ENCODE results near the gene ZNG1A.
"Not testable (repeated sequence)": the region's sequence is repeated elsewhere in the genome, so short reads cannot be mapped to it uniquely, and the experiment has no call there.

ZNG1A gene

DNA sequence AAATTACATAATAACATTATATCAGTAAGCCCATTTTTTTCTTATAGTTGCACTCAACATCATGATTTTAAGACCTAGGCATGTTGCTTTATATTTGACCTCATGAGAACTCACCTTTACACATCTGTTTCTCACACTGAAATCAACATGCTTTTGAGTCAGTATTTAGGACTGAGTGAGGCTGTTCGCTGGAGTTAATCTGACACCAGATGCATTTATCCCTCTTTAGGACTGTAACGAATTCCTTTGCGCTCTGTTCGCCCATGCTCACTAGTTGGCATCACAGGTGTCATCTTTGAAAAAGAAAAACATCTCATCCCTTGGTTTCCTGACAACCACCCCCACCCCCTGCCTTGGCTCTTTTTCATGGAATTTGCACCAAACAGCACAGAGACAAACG lies 84.9 kb downstream of the ZNG1A start:
- not testable (repeated sequence) for DNase-seq

DNA sequence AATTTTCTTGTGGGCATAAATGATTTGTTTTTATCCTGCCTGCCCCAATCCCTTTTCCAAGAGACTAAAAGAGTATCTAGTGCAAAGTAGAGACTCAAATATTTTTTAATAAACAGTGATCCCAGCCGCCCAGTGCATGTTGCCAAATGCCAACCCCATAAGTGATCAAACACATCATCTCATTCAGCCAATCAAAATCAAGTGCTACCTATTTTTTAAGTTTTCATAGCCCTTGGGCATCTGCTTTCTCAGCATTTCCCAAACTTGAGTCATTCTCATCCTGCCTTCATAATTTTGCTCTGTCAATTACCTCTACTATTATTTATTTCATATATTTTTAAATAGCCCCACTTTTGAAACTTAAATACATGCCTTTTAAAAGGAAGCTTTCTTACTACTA lies 88.0 kb downstream of the ZNG1A start:
- DNase-seq: not testable (repeated sequence)

DNA sequence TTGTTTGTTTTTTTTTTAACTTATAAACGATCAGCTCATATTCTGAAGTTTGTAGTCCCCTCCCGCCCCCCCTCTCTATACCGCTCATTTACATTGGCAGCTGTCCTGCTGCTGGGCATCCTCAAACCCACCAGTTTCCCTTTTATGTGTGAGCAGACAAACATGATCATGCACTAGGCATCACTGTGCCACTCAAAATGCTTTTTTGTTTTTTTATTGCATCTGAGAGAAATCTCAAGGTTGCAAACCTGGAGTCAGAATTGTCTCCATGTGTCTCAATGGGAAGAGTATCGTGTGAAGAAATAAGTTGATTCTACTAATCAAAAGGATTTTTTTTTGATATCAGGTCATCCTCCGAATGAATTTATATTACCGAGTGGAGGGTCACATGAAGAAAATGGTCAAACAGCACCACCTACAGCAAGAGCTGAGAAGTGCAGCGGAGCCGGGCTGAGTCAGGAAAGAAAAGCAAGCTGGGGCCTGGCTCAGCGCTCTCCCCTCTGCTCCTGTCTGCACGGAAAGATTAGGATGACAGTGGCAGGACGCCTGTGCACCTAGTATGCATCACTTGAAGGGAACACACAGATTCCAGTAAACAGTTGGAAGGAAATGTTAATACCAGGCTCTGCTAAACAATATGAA lies 90.3 kb downstream of the ZNG1A start:
- not testable (repeated sequence) for DNase-seq

DNA sequence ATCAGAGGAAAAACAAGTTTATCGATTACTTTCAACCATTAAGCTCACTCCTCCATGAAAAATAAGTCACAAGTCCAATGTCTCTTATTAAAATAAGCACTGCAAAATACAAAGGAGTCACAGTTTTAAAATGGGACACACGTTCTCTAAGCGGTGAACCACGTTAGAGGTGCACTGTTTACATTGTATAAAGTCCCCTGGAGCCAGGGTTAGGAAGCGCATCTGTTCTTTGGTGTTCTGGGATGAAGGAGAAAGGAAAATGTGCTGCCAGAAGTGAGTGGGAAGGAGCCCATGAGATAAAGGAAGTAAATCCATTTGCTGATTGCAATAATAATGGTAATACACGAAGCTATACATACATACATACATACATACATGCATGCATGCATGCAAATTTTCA lies 91.0 kb downstream of the ZNG1A start:
- DNase-seq: not testable (repeated sequence)

DNA sequence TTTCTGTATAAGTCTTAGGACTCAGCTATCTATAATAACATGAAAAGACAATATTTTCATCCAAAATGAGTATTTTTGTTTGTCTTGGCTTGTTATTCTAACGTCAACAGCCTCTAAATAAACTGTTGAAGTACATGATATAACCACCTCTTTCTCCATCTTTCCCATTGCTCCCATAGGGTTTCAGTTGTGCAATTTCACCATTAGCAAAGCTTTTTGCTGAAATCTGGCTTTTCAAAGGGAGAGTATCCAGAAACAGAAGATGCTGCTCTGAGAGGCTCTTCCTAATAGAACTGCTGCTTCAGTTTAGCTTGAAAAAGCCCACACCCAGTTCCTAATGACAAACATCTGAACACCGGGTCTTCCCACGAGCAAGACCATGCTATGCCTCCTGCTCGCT lies 91.8 kb downstream of the ZNG1A start:
- DNase-seq: not testable (repeated sequence)

DNA sequence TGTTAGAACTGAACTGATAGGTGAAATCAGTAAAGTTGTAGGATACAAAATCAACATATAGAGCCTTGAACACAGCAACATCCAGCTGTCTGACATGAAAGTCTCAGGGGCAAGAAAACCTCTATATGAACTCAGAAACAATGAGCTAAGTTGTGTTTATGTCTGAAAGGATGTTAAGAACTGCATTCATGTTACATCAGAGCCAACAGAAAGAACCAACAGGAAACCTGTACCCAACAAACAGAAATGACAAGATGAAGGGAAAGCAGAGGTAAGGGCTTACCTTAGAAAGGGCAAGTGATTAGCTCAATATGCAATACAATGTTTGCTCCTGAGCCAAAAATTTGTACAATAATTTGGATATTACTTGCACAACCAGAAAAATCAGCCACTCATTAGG lies 92.2 kb downstream of the ZNG1A start:
- DNase-seq: not testable (repeated sequence)

DNA sequence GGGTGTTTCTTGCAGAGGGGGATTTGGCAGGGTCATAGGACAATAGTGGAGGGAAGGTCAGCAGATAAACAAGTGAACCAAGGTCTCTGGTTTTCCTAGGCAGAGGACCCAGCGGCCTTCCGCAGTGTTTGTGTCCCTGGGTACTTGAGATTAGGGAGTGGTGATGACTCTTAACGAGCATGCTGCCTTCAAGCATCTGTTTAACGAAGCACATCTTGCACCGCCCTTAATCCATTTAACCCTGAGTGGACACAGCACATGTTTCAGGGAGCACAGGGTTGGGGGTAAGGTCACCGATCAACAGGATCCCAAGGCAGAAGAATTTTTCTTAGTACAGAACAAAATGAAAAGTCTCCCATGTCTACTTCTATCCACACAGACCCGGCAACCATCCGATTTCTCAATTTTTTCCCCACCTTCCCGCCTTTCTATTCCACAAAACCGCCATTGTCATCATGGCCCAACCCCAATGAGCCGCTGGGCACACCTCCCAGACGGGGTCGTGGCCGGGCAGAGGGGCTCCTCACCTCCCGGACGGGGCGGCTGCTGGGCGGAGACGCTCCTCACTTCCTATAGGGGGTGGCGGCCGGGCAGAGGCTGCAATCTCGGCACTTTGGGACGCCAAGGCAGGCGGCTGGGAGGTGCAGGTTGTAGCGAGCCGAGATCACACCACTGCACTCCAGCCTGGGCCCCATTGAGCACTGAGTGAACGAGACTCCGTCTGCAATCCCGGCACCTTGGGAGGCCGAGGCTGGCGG lies 95.7 kb downstream of the ZNG1A start:
- not testable (repeated sequence) for DNase-seq

DNA sequence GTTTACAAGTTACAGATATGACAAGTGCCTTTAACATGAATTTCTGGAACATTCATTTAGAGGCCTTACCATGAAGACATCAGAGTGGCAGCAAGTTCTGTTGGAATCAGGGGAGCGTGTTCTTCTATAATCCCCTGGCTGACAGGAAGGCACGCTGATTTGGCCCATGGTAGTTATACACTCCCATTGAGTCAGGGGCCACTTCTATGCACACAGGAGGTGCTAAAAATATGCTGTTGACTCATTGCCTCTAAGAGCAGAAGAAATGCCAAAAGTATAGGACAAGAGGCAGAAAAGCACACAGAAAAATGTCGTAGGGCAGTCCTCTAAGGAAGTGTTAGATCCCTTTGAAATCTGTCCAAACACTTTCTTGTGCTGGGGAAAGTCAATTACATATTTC lies 100.5 kb downstream of the ZNG1A start:
- not testable (repeated sequence) for DNase-seq

DNA sequence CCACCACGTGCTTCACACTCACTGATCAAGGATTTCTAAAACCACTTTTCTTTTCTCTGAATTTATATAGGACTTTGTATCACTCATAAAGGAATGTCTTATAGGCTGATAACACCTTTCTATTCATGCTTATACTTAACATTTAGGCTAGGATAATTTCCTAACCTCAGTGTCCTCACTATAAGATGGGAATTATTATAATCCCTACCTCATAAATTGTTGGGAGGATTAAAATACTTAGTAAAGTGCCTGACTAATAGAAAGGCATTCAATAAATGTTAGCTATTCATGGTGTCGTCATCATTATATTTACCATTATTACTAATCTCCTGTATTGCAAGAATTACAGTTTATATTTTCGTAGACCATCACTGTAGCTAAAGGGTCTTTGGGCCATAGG lies 102.5 kb downstream of the ZNG1A start:
- DNase-seq: not testable (repeated sequence)

DNA sequence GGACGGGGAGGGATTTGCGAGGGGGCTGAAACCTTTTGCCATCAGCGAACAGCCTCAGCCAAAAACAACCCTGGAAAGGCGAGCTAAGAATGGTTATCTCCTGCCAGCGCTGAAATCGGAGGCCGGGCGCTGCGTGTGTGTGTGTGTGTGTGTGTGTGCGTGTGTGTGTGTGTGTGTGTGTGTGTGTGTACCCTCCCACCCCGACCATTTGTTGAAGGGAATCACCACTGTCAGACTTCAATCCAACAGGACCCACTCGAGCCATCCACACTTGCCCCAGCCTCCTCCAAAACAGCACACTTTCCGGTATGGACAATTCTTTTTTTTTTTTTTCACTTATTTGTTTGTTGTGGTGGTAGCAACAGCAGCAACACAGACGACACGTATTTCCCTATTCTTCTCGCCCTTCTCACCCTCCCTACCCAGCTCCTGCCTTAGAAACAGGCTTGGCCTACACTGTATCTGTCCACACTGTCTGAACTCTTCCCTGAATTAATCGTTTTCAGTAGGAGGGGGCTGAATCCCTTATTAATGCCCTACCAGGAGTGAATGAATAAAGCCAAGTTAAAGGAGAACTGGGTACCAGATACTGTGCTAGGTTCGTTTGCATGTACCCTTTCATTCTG lies 104.8 kb downstream of the ZNG1A start:
- DNase-seq: not testable (repeated sequence)

DNA sequence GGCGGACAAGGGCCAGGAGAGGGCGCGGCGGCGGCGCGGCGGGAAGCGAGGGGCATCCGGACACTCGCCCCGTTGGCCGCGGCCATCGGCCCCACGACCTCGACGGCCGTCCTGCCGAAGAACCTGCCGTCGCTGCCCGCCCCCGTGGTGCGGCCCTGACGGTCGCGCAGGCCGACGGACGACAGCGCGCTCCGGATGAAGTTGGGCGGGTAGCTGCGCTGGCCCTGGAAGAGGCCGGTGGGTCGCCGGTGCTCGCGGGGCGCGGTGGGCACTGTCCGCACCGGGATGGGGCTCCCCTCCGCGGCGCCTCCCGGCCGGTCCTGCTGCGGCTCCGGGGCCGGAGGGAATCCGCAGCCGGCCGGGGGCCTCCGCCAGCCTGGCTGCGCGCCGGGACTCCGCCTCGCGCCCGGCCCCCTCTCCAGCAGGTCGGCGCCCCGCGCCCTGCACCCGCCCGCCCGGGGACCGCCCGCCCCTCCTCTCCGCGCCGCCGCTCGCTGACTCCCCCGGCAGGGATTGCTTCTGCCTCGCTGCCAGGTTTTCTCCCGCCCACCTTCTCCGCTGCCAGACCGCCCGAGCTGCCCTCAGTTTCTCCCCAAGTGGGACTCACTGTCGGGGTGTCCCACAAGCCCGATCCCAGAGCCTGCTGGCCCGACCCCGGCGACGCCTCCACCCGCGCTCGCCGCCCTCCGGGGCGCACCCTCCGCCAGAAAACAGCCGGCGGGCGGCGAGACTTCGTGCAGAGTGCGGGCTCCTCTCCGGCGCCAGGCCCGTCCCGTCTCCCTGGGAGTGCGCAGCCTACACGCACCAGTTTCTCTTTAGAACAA lies 105.6 kb downstream of the ZNG1A start:
- DNase-seq: not testable (repeated sequence)

All from activated CD4-positive, alpha-beta T cell treated with anti-CD3 and anti-CD28 coated beads, Interleukin-10, Interleukin-2, amounts not matched to agents 100 ng/mL and 50 ng/mL, durations not matched to agents 16 hours and 8 hours (primary cell).